Mesendoderm (in vitro differentiated cells): ENCODE measurements around the gene CCDC136.

ENCODE experiments used
- DNase-seq: peaks from one replicate; pipeline ENCODE4 v3.0.0; 2013
- H2AK5ac ChIP-seq: 2 replicates; pipeline ENCODE4 v1.6.1; 2013; ENCODE audit warnings: low read length, inconsistent platforms
- H2BK120ac ChIP-seq: 2 replicates; pipeline ENCODE4 v1.6.1; 2013; ENCODE audit warnings: low read depth, mild to moderate bottlenecking, low read length, moderate library complexity, mixed read lengths
- H2BK15ac ChIP-seq: replicated peaks from 2 replicates; pipeline ENCODE4 v1.6.1; 2013; ENCODE audit warnings: low read depth, mild to moderate bottlenecking, moderate library complexity
- H2BK5ac ChIP-seq: 2 replicates; pipeline ENCODE4 v1.6.1; 2013; ENCODE audit warnings: low read length, inconsistent platforms
- H3K18ac ChIP-seq: 2 replicates; pipeline ENCODE4 v1.6.1; 2013; ENCODE audit warnings: mild to moderate bottlenecking, low read length, mixed read lengths
- H3K23ac ChIP-seq: one replicate; pipeline ENCODE4 v1.6.1; 2013; ENCODE audit warnings: low read length
- H3K27ac ChIP-seq: 2 replicates; pipeline ENCODE4 v1.5.1; 2013; ENCODE audit warnings: low read depth, mild to moderate bottlenecking, inconsistent platforms, low read length, moderate library complexity
- H3K27me3 ChIP-seq: 2 replicates; pipeline ENCODE4 v1.6.1; 2013; ENCODE audit warnings: low read length, control low read depth, mild to moderate bottlenecking, inconsistent platforms; ENCODE audit not compliant: insufficient read depth, poor library complexity
- H3K36me3 ChIP-seq: 2 replicates; pipeline ENCODE4 v1.6.1; 2013; ENCODE audit warnings: low read length, inconsistent platforms; ENCODE audit not compliant: control insufficient read depth, insufficient read depth
- H3K4ac ChIP-seq: one replicate; pipeline ENCODE4 v1.6.1; 2013; ENCODE audit warnings: low read depth, mild to moderate bottlenecking, low read length, moderate library complexity
- H3K4me1 ChIP-seq: 2 replicates; pipeline ENCODE4 v1.6.1; 2013; ENCODE audit warnings: low read depth, low read length, inconsistent platforms; ENCODE audit not compliant: control insufficient read depth
- H3K4me2 ChIP-seq: 2 replicates; pipeline ENCODE4 v1.6.1; 2013; ENCODE audit warnings: low read length
- H3K4me3 ChIP-seq: 2 replicates; pipeline ENCODE4 v1.5.1; 2013; ENCODE audit warnings: mild to moderate bottlenecking, low read length
- H3K56ac ChIP-seq: one replicate; pipeline ENCODE4 v1.6.1; 2013; ENCODE audit warnings: low read length
- H3K79me1 ChIP-seq: 2 replicates; pipeline ENCODE4 v1.6.1; 2013; ENCODE audit warnings: low read length, inconsistent platforms
- H3K79me2 ChIP-seq: 2 replicates; pipeline ENCODE4 v1.6.1; 2013; ENCODE audit warnings: mild to moderate bottlenecking, low read length; ENCODE audit not compliant: control insufficient read depth, insufficient read depth
- H3K9ac ChIP-seq: 2 replicates; pipeline ENCODE4 v1.6.1; 2013; ENCODE audit warnings: low read length, inconsistent platforms
- H4K5ac ChIP-seq: one replicate; pipeline ENCODE4 v1.6.1; 2013; ENCODE audit warnings: low read length
- H4K8ac ChIP-seq: one replicate; pipeline ENCODE4 v1.6.1; 2013; ENCODE audit warnings: low read depth, mild to moderate bottlenecking, control low read depth, low read length, moderate library complexity
- WGBS: extraction: QIAGEN DNeasy Blood & Tissue Kit; methylation state at CpG from one replicate; pipeline ENCODE4 v1.1.7; 2013; ENCODE audit warnings: low lambda C conversion rate, missing lambda C conversion rate; ENCODE audit not compliant: insufficient coverage; ENCODE audit errors: extremely low coverage; 5-methylcytosine and 5-hydroxymethylcytosine counted together

The CCDC136 gene

GRCh38 chr7:128839751-128840177, 48.0 kb downstream of the CCDC136 start:
- Histone ChIP-seq H2BK120ac (no peak overlapping the region), H3K27ac (no peak overlapping the region), H3K36me3 (peaks cover 28% of the 10 kb centered on the region), H4K5ac (no peak overlapping the region), H3K4me3 (no peak overlapping the region), H3K79me1 (no peaks in the 10 kb centered on the region), H4K8ac (no peak overlapping the region), H2AK5ac (no peak overlapping the region), H2BK15ac (no peak overlapping the region), H3K4ac (no peak overlapping the region), H3K27me3 (no peaks in the 10 kb centered on the region), H3K9ac (no peak overlapping the region), H3K4me1 (no peaks in the 10 kb centered on the region), H3K4me2 (no peak overlapping the region), H2BK5ac (no peak overlapping the region), H3K23ac (no peak overlapping the region), H3K18ac (no peak overlapping the region), H3K56ac (no peak overlapping the region), H3K79me2 (no peaks in the 10 kb centered on the region)
- no peak for DNase-seq
- no CpG with 5 or more reads among the region's 13 CpGs for WGBS

GRCh38 chr7:128840326-128841170, 48.8 kb downstream of the CCDC136 start:
- Histone ChIP-seq H3K18ac (no peak overlapping the region), H2BK5ac (no peak overlapping the region), H3K56ac (no peak overlapping the region), H2BK120ac (no peak overlapping the region), H3K9ac (no peak overlapping the region), H2AK5ac (no peak overlapping the region), H3K4me1 (no peaks in the 10 kb centered on the region), H3K4me3 (no peak overlapping the region), H3K27ac (no peak overlapping the region), H4K5ac (no peak overlapping the region), H3K4ac (no peak overlapping the region), H2BK15ac (no peak overlapping the region), H3K36me3 (peaks cover 31% of the 10 kb centered on the region), H3K79me1 (no peaks in the 10 kb centered on the region), H3K4me2 (no peak overlapping the region), H3K23ac (no peak overlapping the region), H3K79me2 (no peaks in the 10 kb centered on the region), H4K8ac (no peak overlapping the region), H3K27me3 (no peaks in the 10 kb centered on the region)
- no peak for DNase-seq
- WGBS = no CpG with 5 or more reads among the region's 23 CpGs

- Histone ChIP-seq H3K36me3 (peaks cover 31% of the 10 kb centered on the region), H3K4me1 (no peaks in the 10 kb centered on the region), H3K27me3 (no peaks in the 10 kb centered on the region), H3K4ac (no peak overlapping the region), H3K79me2 (no peaks in the 10 kb centered on the region), H2BK120ac (no peak overlapping the region), H3K18ac (no peak overlapping the region), H3K4me2 (no peak overlapping the region), H2BK5ac (no peak overlapping the region), H4K5ac (no peak overlapping the region), H3K4me3 (no peak overlapping the region), H3K23ac (no peak overlapping the region), H4K8ac (no peak overlapping the region), H2AK5ac (no peak overlapping the region), H3K27ac (no peak overlapping the region), H3K9ac (no peak overlapping the region), H3K79me1 (no peaks in the 10 kb centered on the region), H2BK15ac (no peak overlapping the region), H3K56ac (no peak overlapping the region)
- no CpG with 5 or more reads among the region's 17 CpGs for WGBS
- DNase-seq = no peak
These were observed 49.5 kb downstream of the CCDC136 start for GRCh38 chr7:128841171-128841690.

GRCh38 chr7:128841921-128842673, 50.3 kb downstream of the CCDC136 start:
- H3K4me1 ChIP-seq = no peaks in the 10 kb centered on the region
- no peak overlapping the region for H3K23ac ChIP-seq
- no CpG with 5 or more reads among the region's 35 CpGs for WGBS
- H3K27ac ChIP-seq = no peak overlapping the region
- no peaks in the 10 kb centered on the region for H3K79me2 ChIP-seq
- H2BK5ac ChIP-seq = no peak overlapping the region
- H3K9ac ChIP-seq = no peak overlapping the region
- no peak overlapping the region for H3K56ac ChIP-seq
- H2BK120ac ChIP-seq = no peak overlapping the region
- no peak overlapping the region for H4K5ac ChIP-seq
- H2AK5ac ChIP-seq = no peak overlapping the region
- peak; percentile 76 for DNase-seq
- no peak overlapping the region for H4K8ac ChIP-seq
- no peak overlapping the region for H3K4ac ChIP-seq
- H3K4me2 ChIP-seq = no peak overlapping the region
- H3K27me3 ChIP-seq = no peaks in the 10 kb centered on the region
- H3K18ac ChIP-seq = no peak overlapping the region
- no peak overlapping the region for H2BK15ac ChIP-seq
- peaks cover 33% of the 10 kb centered on the region for H3K36me3 ChIP-seq
- no peak overlapping the region for H3K4me3 ChIP-seq
- no peaks in the 10 kb centered on the region for H3K79me1 ChIP-seq

GRCh38 chr7:128842674-128843641, 51.2 kb downstream of the CCDC136 start:
- Histone ChIP-seq H3K4me3 (no peak overlapping the region), H4K5ac (no peak overlapping the region), H3K4me2 (no peak overlapping the region), H4K8ac (no peak overlapping the region), H2BK5ac (no peak overlapping the region), H3K18ac (no peak overlapping the region), H3K27me3 (no peaks in the 10 kb centered on the region), H2AK5ac (no peak overlapping the region), H2BK15ac (no peak overlapping the region), H3K23ac (no peak overlapping the region), H3K56ac (no peak overlapping the region), H3K4me1 (no peaks in the 10 kb centered on the region), H3K4ac (no peak overlapping the region), H3K79me2 (no peaks in the 10 kb centered on the region), H3K79me1 (no peaks in the 10 kb centered on the region), H3K9ac (no peak overlapping the region), H3K36me3 (peaks cover 29% of the 10 kb centered on the region), H2BK120ac (no peak overlapping the region), H3K27ac (no peak overlapping the region)
- no CpG with 5 or more reads among the region's 38 CpGs for WGBS
- DNase-seq = no peak
